HFFc6 (cell line): ENCODE results near the gene ATP6AP2. TPM values are rescaled to one million over a fixed set of nuclear protein-coding genes. Genes with fewer than 3 reads are reported as not detected.
A peak's percentile ranks its signal among the peaks of the same experiment; 100 is the strongest.

Experiments
- DNase-seq: peaks from one replicate; pipeline ENCODE4 v3.0.0-alpha.2; 2018
- H3K27ac Mint-ChIP-seq: 2 replicates; pipeline ENCODE4 v1.8.0; 2020; ENCODE audit warnings: mild to moderate bottlenecking, mixed read lengths
- H3K27me3 Mint-ChIP-seq: 2 replicates; pipeline ENCODE4 v1.8.0; 2021; ENCODE audit warnings: mild to moderate bottlenecking, moderate library complexity, mixed read lengths; ENCODE audit not compliant: insufficient read depth
- H3K36me3 Mint-ChIP-seq: 2 replicates; pipeline ENCODE4 v1.8.0; 2021; ENCODE audit warnings: low read depth, mixed read lengths
- H3K4me1 Mint-ChIP-seq: 2 replicates; pipeline ENCODE4 v1.8.0; 2020; ENCODE audit warnings: low read depth, mixed read lengths
- H3K4me3 Mint-ChIP-seq: 2 replicates; pipeline ENCODE4 v1.8.0; 2020; ENCODE audit warnings: mild to moderate bottlenecking, moderate library complexity, mixed read lengths
- H3K9me3 Mint-ChIP-seq: 2 replicates; pipeline ENCODE4 v1.8.0; 2020; ENCODE audit warnings: mild to moderate bottlenecking, mixed read lengths
- total RNA-seq, 6 experiments: library from RNA; stranded (reverse); fragmentation: NEBNext Ultra II Directional; extraction: Animal tissue kit (Norgen Biotek cat#: 25700); gene quantifications; 2 replicates in 1 of 6; 3 replicates in 5 of 6; pipeline ENCODE4 v1.2.3, GENCODE V29; 2021
- TF ChIP-seq, protein P1 (sequence below): fragments of 200-600 bp; sonication (generic); IDR thresholded peaks from 2 replicates; pipeline ENCODE4 v1.5.0; 2021; ENCODE audit warnings: antibody characterized with exemption, mild to moderate bottlenecking

The ATP6AP2 gene
- total RNA-seq, 6 experiments from 2014 or later: 112 to 143 (median 123) TPM

GRCh38 chrX:40632199-40632598 lies 51.4 kb downstream of the ATP6AP2 start:
- H3K9me3 Mint-ChIP-seq: no peaks in the 10 kb centered on the region
- peaks cover 32% of the 10 kb centered on the region for H3K36me3 Mint-ChIP-seq
- no peaks in the 10 kb centered on the region for H3K27me3 Mint-ChIP-seq
- DNase-seq: no peak
- TF ChIP-seq, protein P1, sequence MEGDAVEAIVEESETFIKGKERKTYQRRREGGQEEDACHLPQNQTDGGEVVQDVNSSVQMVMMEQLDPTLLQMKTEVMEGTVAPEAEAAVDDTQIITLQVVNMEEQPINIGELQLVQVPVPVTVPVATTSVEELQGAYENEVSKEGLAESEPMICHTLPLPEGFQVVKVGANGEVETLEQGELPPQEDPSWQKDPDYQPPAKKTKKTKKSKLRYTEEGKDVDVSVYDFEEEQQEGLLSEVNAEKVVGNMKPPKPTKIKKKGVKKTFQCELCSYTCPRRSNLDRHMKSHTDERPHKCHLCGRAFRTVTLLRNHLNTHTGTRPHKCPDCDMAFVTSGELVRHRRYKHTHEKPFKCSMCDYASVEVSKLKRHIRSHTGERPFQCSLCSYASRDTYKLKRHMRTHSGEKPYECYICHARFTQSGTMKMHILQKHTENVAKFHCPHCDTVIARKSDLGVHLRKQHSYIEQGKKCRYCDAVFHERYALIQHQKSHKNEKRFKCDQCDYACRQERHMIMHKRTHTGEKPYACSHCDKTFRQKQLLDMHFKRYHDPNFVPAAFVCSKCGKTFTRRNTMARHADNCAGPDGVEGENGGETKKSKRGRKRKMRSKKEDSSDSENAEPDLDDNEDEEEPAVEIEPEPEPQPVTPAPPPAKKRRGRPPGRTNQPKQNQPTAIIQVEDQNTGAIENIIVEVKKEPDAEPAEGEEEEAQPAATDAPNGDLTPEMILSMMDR: no peak
- no peak overlapping the region for H3K4me3 Mint-ChIP-seq
- H3K4me1 Mint-ChIP-seq: no peaks in the 10 kb centered on the region
- H3K27ac Mint-ChIP-seq: no peak overlapping the region

DNA sequence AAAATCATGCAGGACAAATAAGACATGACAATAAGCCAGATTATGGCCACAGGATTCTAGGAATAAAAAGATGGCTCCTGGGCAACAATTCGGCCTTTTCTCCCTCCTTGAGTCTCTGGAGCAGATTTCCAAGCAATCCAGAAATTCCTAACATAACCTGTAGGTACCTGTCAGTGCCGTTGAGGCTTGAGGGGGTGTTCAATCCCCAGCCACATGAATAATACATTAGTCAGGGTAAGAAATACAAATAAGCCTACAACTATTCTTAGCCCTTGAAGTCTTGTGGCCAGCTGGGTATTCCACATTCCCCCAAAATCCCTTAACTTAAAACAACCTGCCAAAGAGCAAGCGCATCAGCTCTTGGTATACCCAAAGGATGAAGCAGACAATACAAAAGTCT lies 56.9 kb downstream of the ATP6AP2 start:
- no peaks in the 10 kb centered on the region for H3K27me3 Mint-ChIP-seq
- no peak for DNase-seq
- TF ChIP-seq, protein P1: no peak
- peaks cover 26% of the 10 kb centered on the region for H3K4me1 Mint-ChIP-seq
- H3K9me3 Mint-ChIP-seq: no peaks in the 10 kb centered on the region
- H3K36me3 Mint-ChIP-seq: peaks cover 37% of the 10 kb centered on the region
- no peak overlapping the region for H3K4me3 Mint-ChIP-seq
- no peak overlapping the region for H3K27ac Mint-ChIP-seq

- TF ChIP-seq, protein P1: no peak
- peaks cover 25% of the 10 kb centered on the region for H3K36me3 Mint-ChIP-seq
- H3K27me3 Mint-ChIP-seq: no peaks in the 10 kb centered on the region
- DNase-seq: no peak
- H3K27ac Mint-ChIP-seq: peak overlapping the region; percentile 97
- H3K4me1 Mint-ChIP-seq: peaks cover 34% of the 10 kb centered on the region
- peak overlapping the region; percentile 90 for H3K4me3 Mint-ChIP-seq
- H3K9me3 Mint-ChIP-seq: no peaks in the 10 kb centered on the region
These were observed 63.4 kb downstream of the ATP6AP2 start for GRCh38 chrX:40644176-40644575.

- peak; percentile 41 for DNase-seq
- Mint-ChIP-seq H3K36me3 (peaks cover 25% of the 10 kb centered on the region), H3K4me3 (peak overlapping the region; percentile 90), H3K27ac (peak overlapping the region; percentile 97), H3K4me1 (peaks cover 34% of the 10 kb centered on the region), H3K9me3 (no peaks in the 10 kb centered on the region), H3K27me3 (no peaks in the 10 kb centered on the region)
- TF ChIP-seq, protein P1: no peak
These were observed 64.1 kb downstream of the ATP6AP2 start for GRCh38 chrX:40644821-40645358.

GRCh38 chrX:40646489-40647306 lies 65.9 kb downstream of the ATP6AP2 start:
- TF ChIP-seq, protein P1: no peak
- peaks cover 33% of the 10 kb centered on the region for H3K4me1 Mint-ChIP-seq
- no peaks in the 10 kb centered on the region for H3K9me3 Mint-ChIP-seq
- peaks cover 25% of the 10 kb centered on the region for H3K36me3 Mint-ChIP-seq
- peak overlapping the region; percentile 98 for H3K4me3 Mint-ChIP-seq
- H3K27ac Mint-ChIP-seq: peak overlapping the region; percentile 93
- DNase-seq: peak; percentile 35
- H3K27me3 Mint-ChIP-seq: no peaks in the 10 kb centered on the region
